HG03469 (cell line): ENCODE data around the gene NGEF.

ENCODE experiments used
- ATAC-seq: cut with Tn5 transposase; IDR thresholded peaks from one replicate; pipeline ENCODE4 v1.9.1; 2021; ENCODE audit warnings: mild to moderate bottlenecking, moderate library complexity, moderate number of reproducible peaks; ENCODE audit not compliant: unreplicated experiment

NGEF gene

DNA sequence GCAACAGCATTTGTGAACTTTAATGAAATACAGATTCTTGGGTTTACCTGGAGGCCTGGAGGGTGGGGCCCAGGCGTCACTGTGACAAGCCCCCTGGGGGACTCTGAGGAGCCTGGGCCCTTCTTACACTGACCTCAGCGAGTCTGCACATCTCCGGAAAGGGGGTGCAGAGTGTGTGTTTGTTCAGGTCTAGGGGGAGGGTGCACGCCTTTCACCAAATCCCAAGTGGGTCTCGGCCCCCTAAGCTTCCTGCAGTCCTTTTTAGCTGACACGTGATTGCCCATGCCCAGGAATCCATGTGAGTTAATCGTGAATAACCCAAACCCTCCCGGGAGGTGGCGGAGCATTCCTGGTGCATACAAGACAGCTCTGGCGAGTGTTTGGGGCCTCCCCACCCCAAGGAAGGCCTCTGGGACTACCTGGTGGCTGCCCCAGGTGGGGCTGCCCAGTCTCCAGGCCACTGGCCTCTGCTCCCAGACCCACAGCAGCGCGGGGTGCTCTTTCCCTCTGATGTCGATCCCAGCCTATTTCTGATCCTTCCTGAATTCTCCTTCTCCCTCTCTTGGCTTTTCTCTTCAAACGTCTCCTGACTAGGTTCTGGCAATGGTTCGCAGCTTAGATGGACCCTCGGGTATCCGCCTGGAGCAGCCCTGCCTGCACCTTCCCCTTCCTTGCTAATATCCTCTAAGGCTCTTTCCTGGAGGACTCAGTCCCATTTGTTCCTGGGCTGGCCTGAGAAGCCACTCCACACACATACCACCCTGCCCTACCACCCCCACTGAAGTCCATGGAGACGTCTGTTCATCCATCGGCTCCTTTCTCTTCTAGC is 10.0 kb downstream of the NGEF start:
- ATAC-seq: no peak

DNA sequence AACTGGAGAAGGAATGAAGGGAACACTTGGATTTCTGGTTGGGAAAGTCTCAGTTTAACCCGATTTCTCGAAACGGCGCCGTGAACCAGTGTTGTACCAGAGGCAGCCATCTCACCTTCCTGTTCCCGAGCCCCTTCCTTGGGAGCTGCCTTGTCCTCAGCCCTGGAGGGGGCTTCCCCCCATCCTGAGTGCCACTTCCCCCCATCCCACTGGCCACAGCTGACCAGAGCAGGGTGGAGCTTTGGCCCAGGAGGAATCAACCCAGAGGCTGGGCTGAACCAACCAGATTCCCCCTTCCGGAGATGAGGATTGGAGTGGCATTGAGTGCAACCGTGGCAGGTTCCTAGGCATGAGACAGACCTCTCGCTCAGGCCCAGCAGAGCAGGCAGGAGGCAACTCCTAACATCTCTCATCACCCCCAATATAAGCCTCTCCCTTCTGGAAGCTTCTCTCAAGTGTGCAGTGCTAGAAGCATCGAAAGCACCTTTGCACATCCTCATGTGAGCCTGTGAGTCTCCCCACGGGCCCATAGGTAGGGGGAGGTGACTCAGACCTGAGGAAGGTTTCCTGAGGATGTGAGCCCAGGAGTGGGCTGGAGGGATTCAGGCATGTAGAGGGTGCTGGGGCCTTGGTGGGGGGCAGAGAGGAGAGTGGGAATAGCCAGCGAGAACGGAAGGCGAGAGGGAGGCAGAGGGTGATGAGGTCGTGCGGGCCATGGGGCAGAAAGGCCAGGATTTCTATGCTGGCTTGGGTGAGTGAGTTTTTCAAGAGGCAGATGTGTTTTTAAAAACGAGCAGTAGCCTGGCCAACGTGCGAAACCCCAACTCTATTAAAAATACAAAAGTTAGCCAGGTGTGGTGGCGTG is 11.9 kb downstream of the NGEF start:
- ATAC-seq: no peak

DNA sequence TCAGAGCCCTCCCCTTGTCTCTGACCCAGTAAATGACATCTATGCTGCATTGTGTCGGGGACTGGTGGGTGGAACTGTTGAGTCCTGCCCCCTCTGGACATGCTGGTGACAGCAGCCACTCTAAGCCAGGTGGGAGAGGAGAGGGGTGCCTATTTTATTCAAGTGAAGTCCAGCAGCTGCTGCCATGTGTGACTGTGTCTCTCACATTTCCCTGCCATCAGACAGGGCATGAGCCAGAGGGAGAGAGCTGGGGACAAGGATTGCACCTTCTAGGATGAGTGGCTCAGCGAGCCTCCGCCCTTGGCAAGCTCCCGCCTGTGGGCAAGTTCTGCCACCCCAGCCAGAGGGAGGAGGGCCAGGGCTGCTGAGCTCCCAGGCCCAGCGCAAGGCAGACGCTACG is 13.7 kb downstream of the NGEF start:
- ATAC-seq: no peak

DNA sequence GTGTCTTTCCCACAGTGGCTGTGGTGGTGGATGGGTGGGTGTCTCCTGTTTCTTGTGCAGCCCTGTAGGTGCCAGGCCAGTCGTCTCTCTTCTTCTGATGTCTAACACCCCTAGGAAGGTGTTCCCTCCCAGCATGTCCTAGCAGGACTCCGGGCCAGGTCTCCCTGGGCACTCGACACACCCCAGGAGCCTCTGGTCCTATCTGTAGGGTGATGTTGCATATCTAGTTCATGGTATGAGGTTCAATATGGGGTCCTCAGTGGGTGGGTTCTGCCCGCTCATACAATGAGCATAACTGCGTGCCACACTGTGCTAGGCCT is 14.4 kb downstream of the NGEF start:
- no peak for ATAC-seq

DNA sequence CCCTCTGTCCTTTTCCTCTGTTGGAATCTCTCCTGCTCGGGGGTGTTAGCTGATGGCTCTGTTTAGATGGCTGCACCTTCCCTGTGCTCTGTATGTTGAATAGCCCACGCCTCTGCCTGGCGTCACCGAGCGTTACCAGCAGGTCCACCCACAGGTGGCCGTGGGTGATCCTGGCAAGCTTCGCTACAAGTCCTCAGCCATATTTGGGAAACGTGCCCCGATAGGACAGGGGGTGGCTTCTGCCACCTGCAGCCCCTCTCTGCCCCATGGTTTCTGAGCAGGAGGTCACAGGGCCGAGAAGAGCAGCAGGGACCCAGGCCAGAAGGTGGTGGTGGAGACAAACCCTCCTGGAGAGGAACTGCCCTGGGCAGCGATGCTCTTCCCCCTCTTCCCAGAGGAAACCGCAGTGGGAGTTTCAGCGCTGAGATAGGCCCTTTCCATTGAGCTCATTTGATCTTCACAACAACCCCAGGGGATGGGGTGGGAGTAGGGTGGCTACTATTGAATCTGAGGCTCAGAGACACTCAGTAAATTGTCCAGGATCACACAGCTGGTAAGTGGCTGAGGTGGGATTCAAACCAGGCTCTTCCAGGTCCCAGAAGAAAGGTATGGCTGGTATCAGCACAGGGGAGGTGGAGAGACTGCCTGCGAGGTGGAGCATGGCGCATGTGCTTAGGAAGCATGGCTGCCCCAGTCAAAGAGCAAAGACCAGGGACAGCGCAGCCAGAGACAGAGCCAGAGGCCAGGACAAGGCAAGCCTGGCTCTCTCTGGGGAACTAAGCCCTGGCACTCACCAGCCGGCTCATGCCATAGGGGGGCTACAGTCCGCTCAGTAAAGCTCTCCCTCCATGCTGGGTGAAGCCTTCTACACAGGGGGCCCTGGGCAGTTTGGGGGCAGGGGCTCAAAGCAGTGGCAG is 15.0 kb downstream of the NGEF start:
- ATAC-seq: no peak

DNA sequence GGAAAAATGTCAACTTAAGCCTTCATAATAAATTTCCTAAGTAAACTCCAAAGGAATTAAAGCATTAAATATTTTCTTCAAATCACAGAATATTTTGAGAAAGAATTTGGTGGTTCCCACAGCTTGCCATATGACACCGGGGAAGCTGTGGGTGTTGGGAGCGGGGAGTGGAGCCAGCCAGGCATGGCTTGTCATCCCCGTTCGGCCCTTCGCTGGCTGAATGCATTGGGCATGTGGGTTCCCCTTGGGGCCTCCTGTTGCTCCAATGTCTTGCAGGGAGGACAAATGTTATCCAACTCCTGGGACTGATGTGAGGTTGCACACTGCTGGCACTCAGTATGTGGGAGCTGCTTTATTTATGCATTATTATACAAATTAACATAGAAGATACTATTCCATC is 18.6 kb downstream of the NGEF start:
- no peak for ATAC-seq

DNA sequence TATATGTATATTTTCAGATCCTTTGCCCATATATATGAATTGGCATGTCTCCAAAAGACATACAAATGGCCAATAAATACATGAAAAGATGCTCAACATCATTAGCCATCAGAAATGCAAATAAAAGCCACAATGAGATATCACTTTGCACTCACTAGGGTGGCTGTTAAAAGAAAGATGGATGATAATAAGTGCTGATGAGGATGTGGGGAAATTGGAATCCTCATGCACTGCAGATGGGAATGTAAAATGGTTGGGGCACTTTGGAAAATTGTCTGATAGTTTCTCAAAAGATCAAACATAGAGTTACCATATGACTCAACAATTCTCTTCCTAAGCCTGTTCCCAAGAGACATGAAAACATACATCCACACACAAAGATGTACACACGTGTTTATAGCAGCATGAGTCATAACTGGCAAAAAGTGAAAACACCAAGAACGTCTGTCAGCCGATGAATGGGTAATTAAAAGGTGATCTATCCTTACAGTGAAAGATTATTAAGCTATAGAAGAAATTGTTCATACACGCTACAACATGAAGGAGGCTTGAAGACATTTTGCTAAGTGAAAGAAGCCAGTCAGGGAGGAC is 19.7 kb downstream of the NGEF start:
- ATAC-seq: no peak

DNA sequence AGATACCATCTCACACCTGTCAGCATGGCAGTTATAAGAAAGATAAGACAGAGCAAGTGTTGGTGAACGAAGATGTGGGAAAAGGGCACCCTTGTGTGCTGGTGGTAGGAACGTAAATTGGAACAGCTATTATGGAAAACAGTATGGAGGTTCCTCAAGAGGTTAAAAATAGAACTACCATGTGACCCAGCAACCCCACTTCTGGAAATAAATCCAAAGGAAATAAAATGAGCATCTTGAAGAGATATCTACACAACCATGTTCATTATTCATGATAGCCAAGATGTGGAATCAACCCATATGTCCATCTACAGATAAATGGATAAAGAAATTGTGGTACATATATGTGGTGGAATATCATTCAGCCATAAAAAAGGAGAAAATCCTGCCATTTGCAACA is 26.9 kb downstream of the NGEF start:
- ATAC-seq: no peak

DNA sequence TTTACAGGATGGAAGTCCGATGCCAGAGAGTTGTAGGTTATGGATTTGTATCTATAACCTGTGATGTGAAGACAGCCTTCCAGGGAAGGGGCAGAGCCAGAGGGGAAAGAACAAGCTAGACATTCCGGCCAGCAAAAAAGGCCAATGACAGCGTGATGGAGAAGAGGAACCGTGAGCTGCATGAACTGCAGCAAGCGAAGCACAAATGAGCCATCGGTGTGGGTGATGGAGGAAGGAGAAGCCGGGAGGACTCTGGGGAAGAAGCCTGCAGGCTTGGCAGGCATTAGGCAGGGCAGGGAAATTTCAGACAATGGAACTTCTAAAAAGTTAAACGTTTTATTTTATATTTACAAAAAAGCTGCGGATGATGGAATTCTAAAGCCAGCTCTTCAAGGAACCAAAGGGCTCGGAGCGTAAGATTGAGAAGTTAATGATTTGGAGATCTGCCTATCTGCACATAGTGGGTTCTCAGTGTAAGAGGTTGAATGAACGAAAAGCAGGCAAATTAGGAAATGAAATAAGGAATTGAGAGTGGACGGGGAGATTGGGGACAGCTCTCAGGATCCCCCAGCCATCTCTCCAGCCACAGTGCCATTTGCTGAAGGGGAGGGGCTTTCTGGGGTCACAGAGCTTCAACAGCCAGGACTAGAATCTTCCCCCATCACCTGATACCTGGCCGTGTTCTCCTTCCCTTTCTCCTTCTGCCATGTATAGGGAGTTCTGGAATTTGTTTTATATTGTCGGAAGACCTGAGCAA is 28.4 kb downstream of the NGEF start:
- ATAC-seq: no peak

DNA sequence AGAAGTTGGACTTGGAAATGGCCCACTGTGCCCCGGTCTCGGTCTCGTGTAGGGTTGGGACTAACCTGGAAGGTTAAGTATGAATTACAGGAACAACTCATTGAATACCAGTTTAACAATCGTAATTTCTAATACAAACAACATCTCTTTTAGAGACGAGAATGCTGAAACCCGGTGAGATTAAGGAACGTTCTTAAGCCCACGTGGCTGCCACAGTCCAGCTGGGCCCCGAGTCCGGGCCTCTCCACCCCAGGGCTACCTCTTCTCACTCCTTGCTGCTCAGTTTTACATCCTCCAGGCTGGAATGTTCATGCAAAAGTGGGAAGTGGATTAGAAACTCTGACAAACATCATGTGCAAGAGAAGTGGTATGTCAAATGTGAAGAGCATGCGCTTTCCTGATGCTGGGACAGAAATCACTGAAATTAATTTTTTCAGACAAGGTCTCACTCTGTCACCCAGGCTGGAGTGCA is 29.4 kb downstream of the NGEF start:
- no peak for ATAC-seq

DNA sequence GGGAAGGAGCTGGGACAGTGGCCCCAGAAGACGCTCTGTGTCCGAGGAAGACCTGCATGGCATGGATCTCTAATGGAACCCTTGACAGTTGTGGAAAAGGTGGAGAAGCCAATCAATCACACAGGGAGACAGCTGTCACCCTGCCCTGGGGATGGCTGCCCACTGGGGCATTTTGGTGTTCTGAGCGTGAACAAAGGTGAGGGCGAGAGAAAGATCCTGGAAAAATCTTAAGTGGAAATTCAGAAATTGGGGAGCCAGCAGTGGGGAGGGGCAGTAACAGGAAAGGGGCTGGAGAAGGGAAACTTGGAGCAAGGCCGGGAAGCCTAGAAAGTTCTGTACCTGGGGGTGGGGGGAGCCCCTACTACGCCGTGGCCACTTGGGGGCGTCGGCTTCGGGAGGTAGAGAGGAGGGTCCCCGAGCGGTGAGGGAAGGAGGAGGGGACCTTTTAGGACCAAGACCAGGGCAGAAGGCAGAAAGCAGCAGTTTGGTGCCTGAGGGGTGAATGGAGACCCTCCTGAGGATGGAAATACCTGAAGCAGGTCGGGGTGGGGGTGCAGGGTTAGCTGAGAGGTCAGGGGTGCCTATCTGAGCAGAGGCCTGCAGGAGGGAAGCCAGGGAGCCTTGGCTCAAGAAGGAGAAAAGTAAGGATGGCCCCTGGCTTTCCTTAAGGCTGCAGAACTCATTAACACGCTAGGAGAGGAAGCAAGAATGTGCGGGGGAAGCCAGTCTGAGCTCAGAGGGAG is 30.0 kb downstream of the NGEF start:
- no peak for ATAC-seq

DNA sequence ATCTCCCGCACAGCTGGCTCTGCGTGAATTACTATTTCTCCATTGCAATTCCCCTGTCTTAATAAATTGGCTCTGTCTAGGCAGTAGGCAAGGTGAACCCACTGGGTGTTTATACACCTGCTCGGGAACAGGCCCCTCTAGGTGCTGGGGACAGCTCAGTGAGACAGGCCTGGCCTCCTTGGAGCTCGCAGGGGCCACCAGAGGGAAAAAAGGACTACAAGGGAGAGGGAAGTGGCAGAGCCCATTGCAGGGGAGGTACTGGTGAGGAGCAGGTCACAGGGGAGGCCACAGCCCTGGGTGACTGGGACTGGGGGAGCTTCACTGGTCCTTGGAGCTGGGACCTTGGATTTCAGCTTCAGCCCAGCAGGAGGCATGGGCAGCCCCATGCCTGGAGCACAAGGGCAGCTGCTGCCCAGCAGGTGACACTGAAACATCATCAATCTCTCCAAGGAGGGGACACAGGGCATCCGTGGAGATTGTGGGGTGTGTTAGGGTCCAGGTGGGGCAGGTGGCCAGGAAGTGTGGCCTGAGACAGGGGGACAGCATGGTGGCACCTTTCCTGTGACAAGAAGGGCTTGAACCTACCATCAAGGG is 31.2 kb downstream of the NGEF start:
- no peak for ATAC-seq

DNA sequence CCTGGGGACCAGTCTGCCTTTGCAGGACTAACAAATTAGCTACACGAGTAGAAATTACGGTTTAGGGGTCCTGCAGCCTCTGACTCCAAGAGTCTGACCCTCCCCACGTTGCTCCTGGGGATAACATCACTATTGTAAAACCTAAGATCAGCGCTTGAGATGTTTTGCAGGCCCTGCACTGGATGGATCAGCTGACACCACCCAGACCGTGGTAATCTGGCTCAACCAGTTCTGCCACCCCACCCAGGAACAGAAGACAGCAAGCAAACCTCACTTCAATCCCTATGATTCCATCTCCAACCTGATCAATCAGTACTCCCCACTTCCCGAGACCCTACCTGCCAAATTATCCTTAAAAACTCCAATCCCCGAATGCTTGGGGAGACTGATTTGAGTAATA is 31.7 kb downstream of the NGEF start:
- ATAC-seq: no peak

DNA sequence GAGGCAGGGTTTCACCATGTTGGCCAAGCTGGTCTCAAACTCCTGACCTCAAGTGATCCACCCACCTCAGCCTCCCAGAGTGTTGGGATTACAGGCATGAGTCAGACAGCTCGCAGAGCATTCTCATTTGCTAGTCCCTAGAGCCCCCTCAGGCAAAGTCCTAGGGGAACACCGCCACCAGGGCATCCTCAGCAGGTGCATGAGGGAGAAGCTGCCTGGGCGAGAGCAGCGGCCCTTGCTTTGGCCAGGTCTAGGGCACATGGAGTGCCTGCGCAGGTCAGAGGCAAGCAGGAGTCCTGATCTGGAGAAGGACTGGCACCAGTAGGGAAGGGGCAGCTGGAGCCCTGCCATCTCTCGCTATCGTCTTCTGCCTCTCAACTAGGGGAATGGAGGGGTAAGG is 32.4 kb downstream of the NGEF start:
- ATAC-seq: no peak

DNA sequence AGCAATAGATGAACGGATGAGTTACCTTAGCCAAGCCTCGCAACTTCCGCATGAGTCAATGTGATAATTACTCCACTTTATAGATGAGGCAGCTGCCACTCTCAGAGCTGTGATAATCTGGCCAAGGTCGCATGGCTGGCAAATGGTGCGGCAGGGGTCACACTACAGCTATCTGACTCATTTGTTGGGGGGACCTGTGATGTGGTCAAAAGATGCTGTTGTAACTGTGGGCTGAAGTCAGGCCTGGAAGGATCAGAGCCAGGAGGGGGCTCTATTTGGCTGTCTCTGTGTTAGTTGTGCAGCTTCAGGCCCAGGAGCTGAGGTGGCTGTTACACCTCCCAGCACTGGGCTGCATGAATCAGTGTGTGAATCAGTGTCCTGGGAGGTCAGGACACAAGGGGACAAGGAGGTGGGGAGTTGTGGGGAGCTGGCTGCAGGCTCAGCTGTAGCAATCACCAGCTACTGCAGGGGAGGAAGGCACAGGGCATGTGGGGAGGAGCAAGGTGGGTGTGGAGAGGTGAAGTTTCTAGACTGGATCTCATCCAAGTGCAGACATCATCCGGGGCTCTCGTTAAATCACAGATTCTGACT is 33.1 kb downstream of the NGEF start:
- ATAC-seq: no peak

DNA sequence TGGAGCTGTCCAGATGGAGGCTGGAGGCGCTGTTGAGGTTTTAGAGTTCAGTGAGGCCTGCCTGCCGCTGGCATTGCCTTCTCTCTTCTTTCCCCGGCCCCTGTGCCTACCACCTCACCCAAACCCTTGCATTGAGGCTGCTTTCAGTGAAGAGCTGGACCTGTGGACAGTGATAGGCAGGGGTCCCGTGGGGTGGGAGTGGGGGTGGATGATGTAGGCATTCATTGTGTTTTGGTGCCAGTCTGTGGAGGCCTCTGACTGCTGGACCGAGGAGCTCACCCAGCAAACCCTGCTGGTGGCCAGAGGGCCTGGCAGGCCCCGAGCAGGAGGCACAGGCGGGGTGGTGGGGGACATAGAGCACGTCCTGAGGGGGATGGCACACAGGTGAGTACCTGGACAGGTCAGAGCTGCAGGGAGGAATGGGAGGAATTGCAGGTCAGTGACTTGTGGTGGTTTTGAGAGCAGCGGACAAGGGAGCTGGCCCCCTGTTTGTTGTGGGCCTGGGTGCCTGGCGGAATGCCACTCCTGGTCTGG is 35.6 kb downstream of the NGEF start:
- ATAC-seq: no peak

DNA sequence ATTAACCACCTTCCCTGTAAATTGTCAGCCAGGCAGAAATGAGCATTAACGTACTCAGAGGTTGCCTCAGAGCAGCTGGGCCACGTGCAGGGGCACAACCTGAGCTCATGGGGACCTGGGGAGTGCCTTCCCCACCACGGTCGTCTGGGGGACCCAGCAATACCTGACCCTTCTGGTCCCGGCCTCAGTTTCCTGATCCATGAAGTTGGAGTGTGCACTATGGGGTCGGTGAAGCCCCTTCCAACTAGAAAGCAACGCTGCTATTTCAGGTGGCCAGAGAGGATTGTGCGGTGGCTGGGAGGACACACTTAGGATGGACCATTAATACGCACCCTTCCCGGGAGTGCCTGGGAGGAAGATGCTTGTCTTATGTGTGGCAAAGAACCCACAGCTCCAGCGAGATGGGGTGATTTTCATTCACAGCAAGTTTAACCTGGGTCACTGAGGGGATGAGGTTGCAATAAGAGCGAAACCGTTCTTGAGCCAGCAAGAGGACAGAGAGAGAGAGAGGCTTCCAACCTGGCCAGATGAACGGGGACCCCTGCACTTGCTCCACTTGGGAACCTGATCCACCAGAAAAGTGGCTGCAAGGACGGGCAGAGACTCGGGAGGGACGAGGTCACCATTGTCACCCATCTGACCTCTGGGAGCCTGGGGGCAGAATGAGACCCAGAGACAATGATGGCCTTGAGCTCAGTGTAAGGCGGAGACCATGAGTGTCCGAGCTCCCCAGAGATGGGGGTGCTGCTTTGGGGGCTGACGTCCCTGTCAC is 36.2 kb downstream of the NGEF start:
- no peak for ATAC-seq

DNA sequence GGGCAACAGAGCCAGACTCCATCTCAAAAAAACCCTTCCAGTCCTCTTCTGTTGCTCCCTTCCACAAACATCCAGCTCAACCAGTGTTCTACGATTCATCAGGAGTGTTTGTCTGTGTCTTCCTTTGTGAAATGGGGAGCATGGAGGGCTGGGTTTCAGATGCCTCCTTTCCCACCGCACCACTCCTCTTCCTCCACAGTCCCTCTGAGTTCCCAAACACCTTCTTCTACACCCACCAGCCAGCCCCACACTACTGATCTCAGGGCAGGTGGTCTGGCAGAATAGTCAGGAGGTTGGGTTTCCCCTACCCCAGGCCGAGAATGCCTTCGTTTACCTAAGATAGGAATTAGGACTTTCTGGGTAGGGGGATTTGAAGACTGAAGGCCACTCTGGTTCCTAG is 36.9 kb downstream of the NGEF start:
- no peak for ATAC-seq
